ENCODE measurements around the gene KCNK1.
"Not testable (repeated sequence)": the region's sequence is repeated elsewhere in the genome, so short reads cannot be mapped to it uniquely, and the experiment has no call there.

Gene KCNK1

GRCh38 chr1:233670363-233670762 is 56.5 kb downstream of the KCNK1 start:
- DNase-seq: not testable (repeated sequence)

DNA sequence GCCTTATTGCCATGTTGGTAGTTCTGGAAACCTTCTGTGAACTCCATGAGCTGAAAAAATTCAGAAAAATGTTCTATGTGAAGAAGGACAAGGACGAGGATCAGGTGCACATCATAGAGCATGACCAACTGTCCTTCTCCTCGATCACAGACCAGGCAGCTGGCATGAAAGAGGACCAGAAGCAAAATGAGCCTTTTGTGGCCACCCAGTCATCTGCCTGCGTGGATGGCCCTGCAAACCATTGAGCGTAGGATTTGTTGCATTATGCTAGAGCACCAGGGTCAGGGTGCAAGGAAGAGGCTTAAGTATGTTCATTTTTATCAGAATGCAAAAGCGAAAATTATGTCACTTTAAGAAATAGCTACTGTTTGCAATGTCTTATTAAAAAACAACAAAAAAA is 57.4 kb downstream of the KCNK1 start:
- DNase-seq: no peak

- no peak for DNase-seq
These were observed 58.8 kb downstream of the KCNK1 start for GRCh38 chr1:233672732-233673131.

- DNase-seq: no peak
These were observed 59.5 kb downstream of the KCNK1 start for GRCh38 chr1:233673261-233673946.

- DNase-seq: no peak
These were observed 60.1 kb downstream of the KCNK1 start for GRCh38 chr1:233673947-233674431.

DNA sequence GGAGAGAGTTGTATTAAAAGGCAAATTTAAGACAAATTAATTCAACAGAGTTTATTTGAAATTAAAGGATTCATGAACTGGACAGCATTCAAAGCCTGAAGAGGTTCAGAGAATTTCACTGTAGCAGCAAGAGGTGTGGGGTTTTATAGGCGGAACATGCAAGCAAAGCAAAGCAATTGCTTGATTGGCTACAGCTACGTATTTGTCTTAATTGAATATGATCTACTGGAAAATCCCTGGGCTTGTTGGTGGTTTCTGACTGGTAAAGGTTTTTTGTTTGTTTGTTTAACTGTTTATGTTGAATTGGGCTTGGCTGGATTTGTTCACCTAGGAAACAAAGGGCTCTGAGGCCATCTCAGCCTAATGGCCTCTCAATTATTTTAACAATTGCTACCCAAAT is 61.5 kb downstream of the KCNK1 start:
- no peak for DNase-seq

DNA sequence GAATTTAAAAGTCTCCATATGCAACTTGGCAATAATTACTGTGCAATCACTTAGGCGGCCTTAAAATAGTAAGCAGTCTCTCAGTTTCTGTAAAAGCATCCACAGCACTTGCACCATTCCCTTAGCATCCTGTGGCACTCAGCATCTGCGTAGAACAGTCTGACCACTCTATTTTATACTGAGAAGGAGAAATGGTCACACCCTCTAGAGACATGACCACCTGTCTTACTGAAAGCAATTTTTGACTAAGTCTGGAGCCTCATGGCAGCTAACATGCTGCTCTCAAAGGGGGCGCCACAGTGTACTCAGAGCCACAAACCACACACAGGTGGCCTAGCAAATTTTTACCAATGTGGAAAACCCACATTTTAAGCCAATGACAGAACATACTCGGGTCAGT is 62.0 kb downstream of the KCNK1 start:
- DNase-seq: no peak

GRCh38 chr1:233677690-233678354 is 63.9 kb downstream of the KCNK1 start:
- no peak for DNase-seq

- DNase-seq: no peak
These were observed 65.1 kb downstream of the KCNK1 start for GRCh38 chr1:233679030-233679429.

DNA sequence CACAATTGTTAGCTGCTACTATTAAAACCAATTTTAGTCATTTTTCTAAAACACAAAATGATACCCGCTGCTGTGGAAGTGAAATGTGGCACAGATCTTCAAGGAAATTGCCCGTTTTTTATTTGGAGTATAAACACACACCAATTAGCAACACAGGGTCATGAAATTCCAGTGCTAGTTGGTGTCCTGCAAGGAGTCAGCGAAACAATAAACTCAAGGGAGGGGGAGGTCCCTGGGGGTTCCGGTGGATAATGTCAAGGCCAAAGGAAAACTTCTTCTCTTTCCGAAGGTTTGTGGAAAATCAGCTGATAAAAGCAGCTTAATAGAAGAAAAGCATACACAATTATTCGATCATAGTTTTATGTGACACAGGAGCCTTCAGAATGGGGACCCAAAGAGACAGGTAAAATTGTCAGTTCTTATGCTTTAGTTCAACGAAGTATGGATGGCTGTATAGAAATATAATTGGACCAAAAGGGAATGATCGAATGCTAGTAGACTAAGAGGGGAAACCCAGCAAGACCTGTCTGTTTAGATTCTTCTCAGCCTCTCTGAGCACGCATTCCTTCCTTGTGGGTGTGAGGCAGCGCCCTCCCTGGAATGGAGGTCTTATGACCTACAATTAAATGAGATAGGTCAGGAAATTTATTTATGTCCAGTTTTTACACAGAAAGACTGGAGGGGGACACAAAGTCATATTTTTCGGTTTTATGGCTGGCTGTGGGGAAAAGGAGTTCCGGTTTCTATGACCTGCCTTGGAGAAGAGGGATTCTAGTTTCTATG is 65.9 kb downstream of the KCNK1 start:
- no peak for DNase-seq

- no peak for DNase-seq
These were observed 67.4 kb downstream of the KCNK1 start for GRCh38 chr1:233681285-233681684.

DNA sequence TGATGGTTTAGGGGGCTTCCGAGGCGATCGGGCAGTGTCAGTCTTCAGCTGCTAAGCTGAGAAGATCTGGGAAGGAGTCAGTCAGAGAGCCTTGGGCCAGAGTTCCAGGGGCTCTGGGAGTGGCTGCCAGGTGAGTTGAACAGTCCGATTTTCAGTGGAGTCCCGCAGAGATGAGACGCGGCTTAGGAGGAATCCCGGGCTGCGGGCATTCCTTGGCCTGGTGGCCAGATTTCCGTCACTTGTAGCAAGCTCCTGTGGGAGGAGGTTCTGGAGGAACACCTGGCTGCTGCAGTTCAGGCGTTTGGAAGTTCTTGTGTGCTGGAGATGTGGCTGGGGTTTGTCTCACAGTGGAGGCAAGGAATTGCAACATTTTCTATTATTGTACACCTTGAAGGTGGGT is 72.7 kb downstream of the KCNK1 start:
- not testable (repeated sequence) for DNase-seq

- DNase-seq: no peak
These were observed 75.3 kb downstream of the KCNK1 start for GRCh38 chr1:233689017-233689747.

DNA sequence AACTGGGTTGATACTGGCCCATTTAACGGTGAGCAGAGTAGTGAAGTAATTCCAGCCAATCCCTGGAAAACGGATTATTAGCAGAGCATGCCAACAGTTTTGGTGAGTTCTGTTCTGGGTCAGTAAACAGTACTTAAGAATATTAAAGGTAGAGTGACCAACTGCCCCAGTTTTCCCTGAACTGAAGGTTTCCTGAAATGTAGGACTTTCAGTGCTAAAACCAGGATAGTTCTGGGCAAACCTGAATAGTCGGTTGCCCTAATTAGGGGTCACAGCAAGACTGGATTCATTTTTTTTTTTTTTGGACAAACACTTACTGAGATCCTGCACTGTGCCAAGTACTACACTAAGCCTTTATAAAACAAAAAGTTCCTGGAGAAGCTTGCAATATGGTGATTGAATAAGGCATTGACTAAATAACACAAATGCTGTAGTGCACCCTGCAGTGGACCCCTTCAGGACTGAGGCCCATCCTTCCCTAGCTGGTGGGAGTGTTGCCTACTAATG is 75.9 kb downstream of the KCNK1 start:
- no peak for DNase-seq

- no peak for DNase-seq
These were observed 82.0 kb downstream of the KCNK1 start for GRCh38 chr1:233695901-233696300.

DNA sequence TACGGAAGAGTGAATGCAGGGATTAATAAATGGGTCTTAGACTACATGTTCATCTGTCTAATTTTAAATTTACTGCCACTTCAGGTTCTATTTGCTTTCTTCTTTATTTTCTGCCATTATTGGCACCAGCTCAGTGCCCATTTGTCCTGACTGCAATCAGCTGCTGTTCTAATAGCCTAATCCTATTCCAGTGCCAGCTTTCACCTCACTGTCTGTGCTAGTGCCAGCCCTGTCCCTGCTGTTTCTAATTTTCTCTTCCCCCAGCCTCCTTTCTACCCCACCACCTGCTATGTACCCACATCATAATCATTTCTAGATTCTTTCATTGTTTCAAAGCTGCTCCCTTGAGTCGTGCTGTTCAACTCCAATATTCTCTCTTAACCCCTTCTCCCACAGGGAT is 86.4 kb downstream of the KCNK1 start:
- no peak for DNase-seq

- DNase-seq: no peak
These were observed 90.4 kb downstream of the KCNK1 start for GRCh38 chr1:233704170-233704897.

GRCh38 chr1:233704898-233705723 is 91.2 kb downstream of the KCNK1 start:
- DNase-seq: no peak

DNA sequence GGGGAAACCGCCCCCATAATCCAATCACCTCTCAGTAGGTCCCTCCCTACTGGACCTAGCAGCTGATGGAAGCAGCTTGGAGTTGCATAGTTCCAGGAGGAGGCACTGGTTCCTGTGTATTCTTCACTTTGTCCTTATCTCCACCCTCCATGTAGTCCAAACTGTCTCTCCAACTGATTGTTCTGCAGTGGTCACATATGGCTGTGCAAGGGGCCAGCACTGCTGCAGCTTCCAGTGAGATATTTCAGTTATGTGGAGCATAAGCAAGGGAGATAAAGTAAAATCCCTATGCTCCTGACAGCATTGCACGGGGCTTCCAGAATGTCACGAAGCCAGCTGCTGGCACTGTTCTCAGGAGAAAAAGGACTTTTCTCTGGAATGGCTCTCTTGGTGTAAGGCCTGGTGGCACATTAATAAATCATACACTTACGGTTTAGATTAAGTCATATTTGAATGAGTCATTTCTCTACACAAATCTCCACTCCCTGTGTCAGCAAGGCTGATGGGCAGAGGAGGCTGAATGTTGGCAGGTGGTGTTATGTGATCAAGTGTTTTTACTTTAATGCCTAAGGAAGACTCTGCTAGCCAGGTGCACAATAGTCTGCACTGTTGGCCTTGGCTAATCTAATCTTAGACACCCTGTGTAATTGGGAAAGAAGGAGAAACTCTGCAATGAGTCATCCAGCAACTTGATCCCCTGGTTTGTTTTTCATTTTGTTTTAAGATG is 93.4 kb downstream of the KCNK1 start:
- DNase-seq: no peak

All from stimulated activated naive CD4-positive, alpha-beta T cell treated with Interleukin-2 at 50 U/mL for 16 hours (primary cell).